NCI-H1694 treated with DMSO at 0.1 percent for 48 hours (cell line): ENCODE data around the gene SLC22A1.

Experiments
- DNase-seq: peaks from one replicate; lab custom pipeline; 2025; lab: John Stamatoyannopoulos, UW

The SLC22A1 gene

GRCh38 chr6:160174681-160175080 is 53.1 kb downstream of the SLC22A1 start:
- no peak for DNase-seq

GRCh38 chr6:160177220-160177619 is 55.6 kb downstream of the SLC22A1 start:
- DNase-seq = no peak

GRCh38 chr6:160178271-160178670 is 56.7 kb downstream of the SLC22A1 start:
- DNase-seq = no peak

GRCh38 chr6:160180706-160181105 is 59.1 kb downstream of the SLC22A1 start:
- no peak for DNase-seq

GRCh38 chr6:160188773-160189172 is 67.2 kb downstream of the SLC22A1 start:
- no peak for DNase-seq

- no peak for DNase-seq
Observed at GRCh38 chr6:160190081-160190480, 68.5 kb downstream of the SLC22A1 start.

GRCh38 chr6:160190973-160191372 is 69.4 kb downstream of the SLC22A1 start:
- no peak for DNase-seq

GRCh38 chr6:160192840-160193239 is 71.2 kb downstream of the SLC22A1 start:
- no peak for DNase-seq

- DNase-seq = no peak
Observed at GRCh38 chr6:160194808-160195207, 73.2 kb downstream of the SLC22A1 start.

GRCh38 chr6:160197662-160198061 is 76.0 kb downstream of the SLC22A1 start:
- no peak for DNase-seq

GRCh38 chr6:160198606-160199211 is 77.1 kb downstream of the SLC22A1 start:
- DNase-seq = no peak

GRCh38 chr6:160201061-160201460 is 79.4 kb downstream of the SLC22A1 start:
- DNase-seq = no peak

GRCh38 chr6:160202411-160202810 is 80.8 kb downstream of the SLC22A1 start:
- no peak for DNase-seq

GRCh38 chr6:160203076-160203475 is 81.5 kb downstream of the SLC22A1 start:
- DNase-seq = no peak

GRCh38 chr6:160203522-160203921 is 81.9 kb downstream of the SLC22A1 start:
- DNase-seq = no peak

- DNase-seq = no peak
Observed at GRCh38 chr6:160203953-160204352, 82.3 kb downstream of the SLC22A1 start.

- no peak for DNase-seq
Observed at GRCh38 chr6:160204710-160205109, 83.1 kb downstream of the SLC22A1 start.

- no peak for DNase-seq
Observed at GRCh38 chr6:160207618-160208017, 86.0 kb downstream of the SLC22A1 start.
